HK-2 (cell line): Measurements from ENCODE around the gene NKD1.

Experiments used
- DNase-seq: peaks from one replicate; pipeline ENCODE4 v3.0.0-alpha.2; 2018; ENCODE audit not compliant: unreplicated experiment

NKD1 gene

GRCh38 chr16:50558913-50559312 lies 10.7 kb downstream of the NKD1 start:
- no peak for DNase-seq

- no peak for DNase-seq
Observed at GRCh38 chr16:50559342-50559741, 11.1 kb downstream of the NKD1 start.

GRCh38 chr16:50559804-50560514 lies 11.8 kb downstream of the NKD1 start:
- no peak for DNase-seq

GRCh38 chr16:50560903-50561863 lies 13.0 kb downstream of the NKD1 start:
- DNase-seq, result no peak

- no peak for DNase-seq
Observed at GRCh38 chr16:50562657-50563056, 14.5 kb downstream of the NKD1 start.

- no peak for DNase-seq
Observed at GRCh38 chr16:50563989-50564388, 15.8 kb downstream of the NKD1 start.

GRCh38 chr16:50565428-50565827 lies 17.2 kb downstream of the NKD1 start:
- no peak for DNase-seq

GRCh38 chr16:50566014-50566962 lies 18.1 kb downstream of the NKD1 start:
- no peak for DNase-seq

- DNase-seq, result no peak
Observed at GRCh38 chr16:50567651-50568050, 19.5 kb downstream of the NKD1 start.

GRCh38 chr16:50568187-50568815 lies 20.1 kb downstream of the NKD1 start:
- DNase-seq, result no peak

- no peak for DNase-seq
Observed at GRCh38 chr16:50570354-50570753, 22.2 kb downstream of the NKD1 start.

GRCh38 chr16:50570808-50571598 lies 22.8 kb downstream of the NKD1 start:
- DNase-seq, result no peak

GRCh38 chr16:50571786-50572185 lies 23.6 kb downstream of the NKD1 start:
- no peak for DNase-seq

GRCh38 chr16:50572700-50573099 lies 24.5 kb downstream of the NKD1 start:
- no peak for DNase-seq

- no peak for DNase-seq
Observed at GRCh38 chr16:50573279-50573678, 25.1 kb downstream of the NKD1 start.

- DNase-seq, result no peak
Observed at GRCh38 chr16:50573947-50574744, 25.9 kb downstream of the NKD1 start.

- no peak for DNase-seq
Observed at GRCh38 chr16:50574745-50575136, 26.5 kb downstream of the NKD1 start.

- no peak for DNase-seq
Observed at GRCh38 chr16:50575743-50576142, 27.5 kb downstream of the NKD1 start.

GRCh38 chr16:50576403-50577113 lies 28.4 kb downstream of the NKD1 start:
- DNase-seq, result no peak
